ENCODE data around the gene SURF2.
"Not testable (repeated sequence)": the region's sequence is repeated elsewhere in the genome, so short reads cannot be mapped to it uniquely, and the experiment has no call there.

Gene SURF2

GRCh38 chr9:133359399-133360175 lies 3.2 kb downstream of the SURF2 start:
- DNase-seq: no peak

- DNase-seq: no peak
Measured at GRCh38 chr9:133360400-133361393, 4.3 kb downstream of the SURF2 start.

GRCh38 chr9:133361507-133362092 lies 5.2 kb downstream of the SURF2 start:
- no peak for DNase-seq

- DNase-seq: no peak
Measured at GRCh38 chr9:133362359-133363044, 6.2 kb downstream of the SURF2 start.

GRCh38 chr9:133366435-133366834 lies 10.1 kb downstream of the SURF2 start:
- no peak for DNase-seq

- DNase-seq: no peak
Measured at GRCh38 chr9:133367221-133367620, 10.9 kb downstream of the SURF2 start.

- no peak for DNase-seq
Measured at GRCh38 chr9:133367778-133368177, 11.4 kb downstream of the SURF2 start.

GRCh38 chr9:133368249-133368881 lies 12.0 kb downstream of the SURF2 start:
- DNase-seq: peak; percentile 88

- no peak for DNase-seq
Measured at GRCh38 chr9:133369422-133369821, 13.1 kb downstream of the SURF2 start.

GRCh38 chr9:133369933-133370332 lies 13.6 kb downstream of the SURF2 start:
- DNase-seq: no peak

- DNase-seq: no peak
Measured at GRCh38 chr9:133370685-133371084, 14.3 kb downstream of the SURF2 start.

GRCh38 chr9:133371261-133371711 lies 14.9 kb downstream of the SURF2 start:
- DNase-seq: no peak

GRCh38 chr9:133372144-133372543 lies 15.8 kb downstream of the SURF2 start:
- no peak for DNase-seq

- DNase-seq: no peak
Measured at GRCh38 chr9:133374612-133375115, 18.3 kb downstream of the SURF2 start.

GRCh38 chr9:133375116-133375723 lies 18.9 kb downstream of the SURF2 start:
- DNase-seq: peak; percentile 23

GRCh38 chr9:133375724-133376654 lies 19.6 kb downstream of the SURF2 start, which contains the start of the genes STKLD1 and SURF4:
STKLD1 (plus strand) TSS chr9:133376366; CDS start chr9:133376474, 108 bp downstream.
SURF4 (minus strand) TSS chr9:133376060; CDS start chr9:133375969, 91 bp downstream.
- peak; percentile 92 for DNase-seq

- not testable (repeated sequence) for DNase-seq
Measured at GRCh38 chr9:133377280-133377679, 20.9 kb downstream of the SURF2 start.

GRCh38 chr9:133377721-133378216 lies 21.4 kb downstream of the SURF2 start:
- DNase-seq: no peak

- no peak for DNase-seq
Measured at GRCh38 chr9:133378408-133378962, 22.1 kb downstream of the SURF2 start.
